ENCODE results near the gene RFTN1.

GRCh38 chr3:16305111-16305541 is 208.4 kb downstream of the RFTN1 start:
- TF ChIP-seq EP300 (IDR thresholded peaks at IDR 0.05) = no peak
- TF ChIP-seq POLR2A (IDR thresholded peaks at IDR 0.05) = no peak

Data from tibial nerve (tissue), 3 donors.